Epithelial cell of proximal tubule (primary cell): ENCODE results near the gene RAI1. TPM values are rescaled to one million over a fixed set of nuclear protein-coding genes. Genes with fewer than 3 reads are reported as not detected.
A peak's percentile ranks its signal among the peaks of the same experiment; 100 is the strongest.

ENCODE experiments used
- DNase-seq: peaks from one replicate; pipeline ENCODE4 v3.0.0-alpha.2; 2011; ENCODE audit warnings: low read depth
- H3K4me3 ChIP-seq: 2 replicates; pipeline ENCODE4 v1.5.1; 2011; ENCODE audit warnings: low read depth, mild to moderate bottlenecking, low read length
- CTCF ChIP-seq: conservative IDR thresholded peaks from 2 replicates; pipeline ENCODE4 v1.5.1; 2012; ENCODE audit warnings: low read depth, mild to moderate bottlenecking, low read length
- total RNA-seq: library from RNA; depleted of rRNA; stranded (reverse); fragments of >200 nt; gene quantifications from 2 replicates; pipeline ENCODE4 v1.2.3, GENCODE V29; 2015

The RAI1 gene
- total RNA-seq, 1 donor from 2014 or later, result 13.7 TPM

GRCh38 chr17:17742688-17743390, 61.6 kb downstream of the RAI1 start:
- no peak overlapping the region for H3K4me3 ChIP-seq
- no peak for DNase-seq
- TF ChIP-seq CTCF, result no peak

GRCh38 chr17:17743391-17744112, 62.3 kb downstream of the RAI1 start:
- TF ChIP-seq CTCF, result no peak
- DNase-seq, result no peak
- H3K4me3 ChIP-seq, result no peak overlapping the region

GRCh38 chr17:17744116-17744515, 62.9 kb downstream of the RAI1 start:
- TF ChIP-seq CTCF, result no peak
- H3K4me3 ChIP-seq, result no peak overlapping the region
- DNase-seq, result no peak

- no peak for TF ChIP-seq CTCF
Measured at GRCh38 chr17:17745476-17746455, 64.5 kb downstream of the RAI1 start.

GRCh38 chr17:17748179-17748578, 66.9 kb downstream of the RAI1 start:
- DNase-seq, result no peak
- no peak overlapping the region for H3K4me3 ChIP-seq
- TF ChIP-seq CTCF, result peak; percentile 28

More at GRCh38 chr17:17745476-17746455, 64.5 kb downstream of the RAI1 start:
- no peak overlapping the region for H3K4me3 ChIP-seq
- DNase-seq, result no peak

- DNase-seq, result no peak
- H3K4me3 ChIP-seq, result no peak overlapping the region
- TF ChIP-seq CTCF, result no peak
Measured at GRCh38 chr17:17748604-17749003, 67.3 kb downstream of the RAI1 start.
